K562 (cell line): Measurements from ENCODE around the gene PXK.

Source experiments
- CTCF ChIP-seq, 3 experiments: IDR thresholded peaks in 2 of 3; conservative IDR thresholded peaks in 1 of 3; 2 replicates each; pipeline ENCODE4 v1.5.1; 2011 to 2012; ENCODE audit warnings: low read length in 3 of 3, mild to moderate bottlenecking in 3 of 3, control low read depth in 2 of 3, improper control_type of control experiment in 1 of 3, inconsistent platforms in 1 of 3, low read depth in 1 of 3, mixed read lengths in 1 of 3, moderate library complexity in 1 of 3; ENCODE audit not compliant: insufficient read depth in 2 of 3
- RCOR1 ChIP-seq, 2 experiments: IDR thresholded peaks; 2 replicates each; pipeline ENCODE4 v1.6.1; 2012; ENCODE audit warnings: low read depth in 2 of 2, low read length in 2 of 2, borderline replicate concordance in 1 of 2, improper control_type of control experiment in 1 of 2
- RFX5 ChIP-seq: IDR thresholded peaks from 2 replicates; pipeline ENCODE4 v1.6.1; 2011; ENCODE audit warnings: low read depth, mild to moderate bottlenecking, improper control_type of control experiment, low read length
- WHSC1 ChIP-seq: IDR thresholded peaks from one replicate; pipeline ENCODE4 v1.6.1; 2012; ENCODE audit warnings: low read length, control low read depth, inconsistent platforms
- ZNF316 ChIP-seq: fragments of 450-650 bp; IDR thresholded peaks from 2 replicates; pipeline ENCODE4 v1.6.1; 2016

GRCh38 chr3:58422756-58423325 lies 90.1 kb downstream of the PXK start:
- no peak for TF ChIP-seq WHSC1
- peak; percentile 20 to 47 (median 42); a peak in 3 of 6 replicates for TF ChIP-seq CTCF (IDR thresholded peaks at IDR 0.05 in 2 of 3, conservative IDR thresholded peaks at IDR 0.05 in 1 of 3; ENCODE audit: insufficient read depth in 2 of 3, low read depth in 1 of 3, low read length in 3 of 3)
- no peak for TF ChIP-seq ZNF316
- TF ChIP-seq RCOR1 (IDR thresholded peaks at IDR 0.05; ENCODE audit: borderline replicate concordance in 1 of 2, low read depth in 2 of 2, low read length in 2 of 2) = no peak
- no peak for TF ChIP-seq RFX5
